ENCODE results near the gene EDA.

- TF ChIP-seq CTCF (IDR thresholded peaks at IDR 0.05 in 4 of 5, conservative IDR thresholded peaks at IDR 0.05 in 1 of 5) (no peak), POLR2A (IDR thresholded peaks at IDR 0.05) (no peak)
Observed at GRCh38 chrX:69759921-69760625, 144.2 kb downstream of the EDA start.

Data from gastrocnemius medialis (tissue), 4 donors.